MG63 (cell line): Measurements from ENCODE around the gene DMXL2. TPM values are rescaled to one million over a fixed set of nuclear protein-coding genes. Genes with fewer than 3 reads are reported as not detected.
"Not testable (repeated sequence)": the region's sequence is repeated elsewhere in the genome, so short reads cannot be mapped to it uniquely, and the experiment has no call there.

Experiments
- DNase-seq: peaks from one replicate; pipeline ENCODE4 v3.0.0-alpha.2; 2020
- H3K27me3 ChIP-seq: fragments of 250-450 bp; sonication (Bioruptor Pico); 2 replicates; pipeline ENCODE4 v1.5.1; 2020; ENCODE audit warnings: mild to moderate bottlenecking, moderate library complexity
- H3K36me3 ChIP-seq: fragments of 250-450 bp; sonication (Bioruptor Pico); 2 replicates; pipeline ENCODE4 v1.5.1; 2020; ENCODE audit warnings: mild to moderate bottlenecking, moderate library complexity
- H3K4me3 ChIP-seq: fragments of 250-450 bp; sonication (Bioruptor Pico); 2 replicates; pipeline ENCODE4 v1.5.1; 2020; ENCODE audit warnings: mild to moderate bottlenecking, moderate library complexity
- H3K9me3 ChIP-seq: fragments of 250-450 bp; sonication (Bioruptor Pico); 2 replicates; pipeline ENCODE4 v1.5.1; 2020; ENCODE audit warnings: mild to moderate bottlenecking, moderate library complexity
- total RNA-seq: library from RNA; depleted of rRNA; stranded (reverse); fragments of >200 nt; shearing (Covaris generic); gene quantifications from 2 replicates; pipeline ENCODE4 v1.2.3, GENCODE V29; 2014; ENCODE audit warnings: low replicate concordance; rRNA removed

DMXL2 gene, protein sequence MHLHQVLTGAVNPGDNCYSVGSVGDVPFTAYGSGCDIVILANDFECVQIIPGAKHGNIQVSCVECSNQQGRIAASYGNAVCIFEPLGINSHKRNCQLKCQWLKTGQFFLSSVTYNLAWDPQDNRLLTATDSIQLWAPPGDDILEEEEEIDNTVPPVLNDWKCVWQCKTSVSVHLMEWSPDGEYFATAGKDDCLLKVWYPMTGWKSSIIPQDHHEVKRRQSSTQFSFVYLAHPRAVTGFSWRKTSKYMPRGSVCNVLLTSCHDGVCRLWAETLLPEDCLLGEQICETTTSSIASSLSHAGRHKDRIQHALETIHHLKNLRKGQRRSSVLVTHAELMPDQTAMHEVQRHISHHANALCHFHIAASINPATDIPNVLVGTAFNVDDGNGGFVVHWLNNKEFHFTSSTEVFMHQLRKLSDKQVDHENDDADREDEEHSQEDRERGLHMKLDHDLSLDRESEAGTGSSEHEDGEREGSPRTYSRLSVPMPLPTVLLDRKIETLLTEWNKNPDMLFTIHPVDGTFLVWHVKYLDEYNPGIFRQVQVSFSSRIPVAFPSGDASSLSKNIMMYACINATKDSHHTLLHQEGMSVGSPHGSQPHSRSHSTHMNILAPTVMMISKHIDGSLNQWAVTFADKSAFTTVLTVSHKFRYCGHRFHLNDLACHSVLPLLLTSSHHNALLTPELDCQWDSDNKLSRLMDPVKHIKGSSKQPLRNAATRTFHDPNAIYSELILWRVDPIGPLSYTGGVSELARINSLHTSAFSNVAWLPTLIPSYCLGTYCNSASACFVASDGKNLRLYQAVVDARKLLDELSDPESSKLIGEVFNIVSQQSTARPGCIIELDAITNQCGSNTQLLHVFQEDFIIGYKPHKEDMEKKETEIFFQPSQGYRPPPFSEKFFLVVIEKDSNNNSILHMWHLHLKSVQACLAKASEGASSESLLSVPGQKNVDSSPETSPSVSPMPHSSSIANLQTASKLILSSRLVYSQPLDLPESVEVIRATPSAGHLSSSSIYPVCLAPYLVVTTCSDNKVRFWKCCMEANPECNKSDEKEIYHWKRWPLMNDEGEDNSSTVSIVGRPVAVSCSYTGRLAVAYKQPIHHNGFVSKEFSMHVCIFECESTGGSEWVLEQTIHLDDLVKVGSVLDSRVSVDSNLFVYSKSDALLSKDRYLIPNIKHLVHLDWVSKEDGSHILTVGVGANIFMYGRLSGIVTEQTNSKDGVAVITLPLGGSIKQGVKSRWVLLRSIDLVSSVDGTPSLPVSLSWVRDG (N-terminal part only)
- total RNA-seq, result 6.6 and 16.2 TPM in 2 replicates

DNA sequence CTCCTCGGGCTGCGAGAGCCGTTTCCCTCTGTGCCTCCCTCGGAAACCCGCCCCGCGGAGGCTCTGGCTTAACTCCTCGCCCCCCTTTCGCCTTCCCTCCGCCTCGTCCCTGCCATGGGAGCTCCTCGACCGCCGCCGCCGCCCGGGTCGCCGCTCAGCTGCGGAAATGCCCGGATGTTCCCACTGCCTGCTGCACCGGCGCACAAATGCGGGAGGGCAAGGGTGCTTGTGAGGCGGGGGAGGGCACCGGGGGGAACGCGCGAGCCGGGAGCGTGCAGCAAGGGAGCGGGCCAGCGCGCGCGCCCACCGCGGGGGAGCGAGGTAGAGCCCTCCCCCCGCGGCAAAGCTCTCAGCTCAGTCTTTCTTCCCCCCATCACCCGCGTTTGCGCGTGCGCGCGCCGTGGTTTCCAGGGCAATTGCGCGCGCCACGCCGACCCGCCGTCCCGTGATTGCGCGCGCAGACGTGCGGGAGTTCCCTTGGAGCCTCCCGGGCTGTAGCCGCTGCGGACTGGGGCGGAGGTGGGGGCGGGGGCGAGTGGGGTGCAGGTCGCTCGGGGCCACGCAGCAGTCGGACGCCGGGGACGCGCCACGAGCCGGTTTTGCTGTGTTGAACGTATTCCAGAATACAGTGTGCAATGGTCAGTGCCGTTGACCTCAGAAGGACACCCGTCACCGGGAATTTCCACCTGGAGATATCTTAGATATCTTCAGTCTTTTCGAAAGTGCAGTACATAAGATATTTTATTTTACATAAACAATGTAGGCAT is at the start of gene DMXL2:
Gene DMXL2 (minus strand): TSS at position 168 of the 767 bp plus-strand sequence. CDS start 226 bp downstream, outside the sequence.
- peak within 1 kb of the TSS; percentile 93 for H3K4me3 ChIP-seq
- H3K9me3 ChIP-seq, result no peaks in the 10 kb centered on the region
- H3K27me3 ChIP-seq, result no peaks in the 10 kb centered on the region
- DNase-seq, result peak; percentile 87
- no peaks in the 10 kb centered on the region for H3K36me3 ChIP-seq

DNA sequence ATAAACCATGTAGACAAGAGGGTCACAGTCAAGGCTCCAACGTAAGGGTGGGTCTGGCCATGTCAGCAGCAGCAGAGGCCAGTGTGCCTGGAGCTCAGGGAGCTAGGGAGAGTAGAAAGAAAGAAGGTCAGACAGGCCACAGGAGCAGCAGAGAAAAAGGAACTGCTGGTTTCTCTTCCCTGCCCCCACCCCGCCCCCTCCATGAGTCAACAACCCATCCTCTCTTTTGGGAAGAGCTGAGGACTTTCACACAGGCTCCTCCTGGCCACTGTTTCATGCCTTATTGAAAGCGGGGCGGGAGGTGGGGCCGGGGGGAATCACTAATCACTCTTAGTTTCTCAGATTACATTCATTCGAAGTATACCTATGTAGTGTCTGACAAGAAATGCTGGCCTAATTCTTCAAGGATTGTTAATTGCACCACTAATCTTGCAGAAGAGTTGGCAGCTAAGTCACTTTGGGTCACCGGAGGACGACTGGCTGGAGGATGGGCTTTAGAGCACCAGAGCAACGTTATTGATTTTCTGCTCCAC is 49.6 kb upstream of the DMXL2 start:
- DNase-seq, result no peak
- Histone ChIP-seq H3K27me3 (peaks cover 12% of the 10 kb centered on the region), H3K36me3 (no peaks in the 10 kb centered on the region), H3K4me3 (no peak overlapping the region), H3K9me3 (no peaks in the 10 kb centered on the region)

DNA sequence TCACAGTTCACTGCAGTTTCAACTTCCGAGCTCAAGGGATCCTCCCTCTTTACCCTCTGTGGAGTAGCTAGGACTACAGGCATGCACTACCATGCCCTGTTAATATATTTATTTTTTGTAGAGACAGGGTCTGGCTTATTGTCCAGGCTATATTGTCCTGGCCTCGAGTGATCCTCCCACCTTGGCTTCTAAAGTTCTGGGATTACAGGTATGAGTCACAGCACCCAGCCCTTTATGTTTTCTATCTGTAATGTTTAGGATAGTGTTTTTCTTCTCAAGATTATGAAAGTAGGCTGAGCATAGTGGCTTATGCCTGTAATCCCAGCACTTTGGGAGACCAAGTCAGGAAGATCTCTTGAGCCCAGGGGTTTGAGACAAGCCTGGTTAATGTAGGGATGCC is 46.8 kb upstream of the DMXL2 start:
- Histone ChIP-seq H3K9me3 (no peaks in the 10 kb centered on the region), H3K36me3 (no peaks in the 10 kb centered on the region), H3K4me3 (no peak overlapping the region), H3K27me3 (peaks cover 26% of the 10 kb centered on the region)
- DNase-seq, result no peak

DNA sequence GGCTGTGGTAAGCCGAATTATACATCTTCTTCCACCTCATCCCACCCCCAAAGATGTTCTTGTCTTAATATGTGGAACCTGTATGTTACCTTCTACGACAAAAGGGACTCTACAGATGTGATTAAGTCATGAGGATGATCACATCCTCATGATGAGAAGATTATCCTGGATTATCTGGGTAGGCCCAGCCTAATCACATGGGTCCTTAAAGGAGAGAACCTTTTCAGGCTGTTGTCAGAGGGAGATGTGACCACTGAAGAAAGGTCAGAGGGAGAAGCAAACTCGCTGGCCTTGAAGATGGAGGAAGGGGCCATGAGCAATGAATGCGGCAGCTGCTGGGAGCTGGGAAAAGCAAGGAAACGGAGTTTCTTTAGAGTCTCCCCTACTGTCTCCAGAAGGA is 45.9 kb upstream of the DMXL2 start:
- Histone ChIP-seq H3K27me3 (peaks cover 26% of the 10 kb centered on the region), H3K36me3 (no peaks in the 10 kb centered on the region), H3K9me3 (no peaks in the 10 kb centered on the region), H3K4me3 (no peak overlapping the region)
- no peak for DNase-seq

DNA sequence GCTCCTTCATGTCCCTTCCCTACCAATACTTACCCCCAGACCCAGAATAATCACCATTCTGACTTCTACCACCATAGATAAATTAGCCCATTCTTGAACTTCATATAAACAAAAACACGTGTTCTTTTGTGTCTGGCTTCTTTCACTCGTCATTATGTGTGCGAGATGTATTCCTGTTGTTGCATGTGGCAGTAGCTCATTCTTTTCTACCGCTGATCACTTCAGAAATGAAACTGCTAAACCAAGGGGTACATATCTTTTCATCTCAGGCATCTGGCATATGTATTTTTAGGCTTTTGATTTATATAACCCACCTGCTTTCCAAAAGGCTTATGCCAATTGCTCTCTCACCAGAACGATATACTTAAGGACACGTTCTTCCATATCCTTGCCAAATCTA is 44.9 kb upstream of the DMXL2 start:
- no peaks in the 10 kb centered on the region for H3K36me3 ChIP-seq
- peaks cover 26% of the 10 kb centered on the region for H3K27me3 ChIP-seq
- DNase-seq, result no peak
- no peaks in the 10 kb centered on the region for H3K9me3 ChIP-seq
- H3K4me3 ChIP-seq, result no peak overlapping the region

DNA sequence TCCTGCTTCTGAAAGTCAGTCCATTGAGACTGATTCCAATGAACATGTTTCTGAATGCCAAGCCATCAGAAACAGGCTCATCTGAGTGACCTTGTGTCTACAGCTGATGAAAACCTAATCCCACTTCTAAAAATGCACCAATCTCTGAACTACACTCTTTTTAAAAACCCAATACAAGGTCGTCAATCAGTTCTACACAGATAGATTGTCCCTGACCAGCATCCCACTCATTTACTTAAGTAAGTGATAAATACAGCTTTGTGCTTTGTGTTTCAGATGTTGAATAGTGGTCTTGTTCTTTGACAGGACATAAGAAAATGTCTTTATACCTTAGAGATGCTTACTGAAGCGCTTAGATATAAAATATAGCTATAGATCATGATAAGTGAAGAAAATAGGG is 38.5 kb upstream of the DMXL2 start:
- Histone ChIP-seq H3K9me3 (no peaks in the 10 kb centered on the region), H3K4me3 (no peak overlapping the region), H3K36me3 (no peaks in the 10 kb centered on the region), H3K27me3 (peaks cover 8% of the 10 kb centered on the region)
- no peak for DNase-seq

DNA sequence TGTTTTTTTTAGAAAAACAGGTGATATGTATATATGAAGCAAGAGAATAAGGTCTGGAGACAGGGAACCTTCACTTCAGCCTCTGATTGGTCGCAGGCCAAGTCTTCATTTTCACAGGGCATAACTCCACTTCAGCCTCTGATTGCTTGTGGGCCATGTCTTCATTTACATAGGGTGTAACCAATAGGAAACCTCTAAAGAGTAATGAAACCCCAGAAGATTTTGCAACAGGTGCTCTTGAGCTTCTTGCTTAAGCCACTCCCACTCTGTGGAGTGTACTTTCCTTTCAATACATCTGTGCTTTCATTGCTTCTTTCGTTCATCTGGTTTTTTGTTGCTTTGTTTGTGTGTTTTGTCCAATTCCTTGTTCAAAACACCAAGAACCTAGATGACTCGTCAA is 36.1 kb upstream of the DMXL2 start:
- H3K27me3 ChIP-seq, result no peaks in the 10 kb centered on the region
- DNase-seq, result no peak
- no peaks in the 10 kb centered on the region for H3K9me3 ChIP-seq
- H3K36me3 ChIP-seq, result no peaks in the 10 kb centered on the region
- H3K4me3 ChIP-seq, result no peak overlapping the region

DNA sequence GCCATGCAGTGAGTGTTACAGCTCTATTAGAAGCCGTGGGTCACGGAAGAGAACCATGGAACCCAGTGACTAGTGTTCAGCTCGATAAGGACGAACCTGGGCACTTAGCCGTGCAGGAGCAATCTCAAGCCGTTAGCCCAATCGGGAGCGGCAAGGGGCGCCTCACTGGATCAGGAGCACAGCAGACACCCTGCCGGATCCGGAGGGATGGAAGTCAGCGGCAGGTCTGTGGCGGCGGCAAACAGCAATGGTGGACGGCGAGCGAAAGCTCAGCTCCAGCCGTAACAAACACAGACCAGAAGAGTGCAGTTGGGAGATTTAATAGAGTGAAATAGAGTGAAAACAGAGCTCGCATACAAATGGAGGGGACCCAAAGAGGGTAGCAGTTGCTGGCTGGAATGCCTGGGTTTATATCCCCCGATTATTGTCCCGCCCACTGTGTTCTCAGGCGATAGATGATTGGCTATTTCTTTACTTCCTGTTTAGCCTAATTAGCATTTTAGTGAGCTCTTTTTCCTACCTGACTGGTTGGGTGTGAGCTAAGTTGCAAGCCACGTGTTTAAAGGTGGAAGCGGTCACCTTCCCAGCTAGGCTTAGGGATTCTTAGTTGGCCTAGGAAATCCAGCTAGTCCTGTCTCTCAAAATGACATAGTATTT is 33.0 kb upstream of the DMXL2 start:
- not testable (repeated sequence) for H3K9me3 ChIP-seq, H3K4me3 ChIP-seq, H3K27me3 ChIP-seq, DNase-seq, H3K36me3 ChIP-seq

DNA sequence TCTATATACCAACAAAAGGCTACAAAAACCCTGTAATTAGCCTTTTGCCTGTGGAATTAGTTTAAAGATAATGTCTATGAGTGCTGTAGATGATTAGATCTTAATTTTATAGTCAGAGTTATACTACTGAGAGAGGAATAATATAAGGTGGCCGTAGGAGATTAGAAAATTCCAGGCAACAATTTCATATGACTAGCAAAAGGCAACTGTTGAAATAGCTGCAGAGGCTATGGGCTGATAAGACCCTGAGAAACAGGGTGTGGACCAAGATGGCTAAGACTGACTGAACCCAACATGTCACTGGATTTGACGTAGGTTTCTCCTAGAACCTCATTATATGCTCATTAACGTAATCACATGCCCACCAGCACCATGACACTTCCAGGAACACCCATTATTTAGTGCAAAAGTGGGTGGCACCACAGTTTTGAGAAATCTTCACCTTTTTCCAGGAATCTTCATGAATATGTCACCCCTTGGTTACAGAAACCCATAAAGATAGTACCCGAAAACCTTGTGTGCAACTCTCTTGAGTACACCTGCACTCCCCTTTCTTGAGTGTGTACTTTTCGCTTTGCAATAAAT is 29.6 kb upstream of the DMXL2 start:
- Histone ChIP-seq H3K36me3 (no peaks in the 10 kb centered on the region), H3K9me3 (no peaks in the 10 kb centered on the region), H3K27me3 (no peaks in the 10 kb centered on the region; the same call in 1 of the 2 replicates), H3K4me3 (no peak overlapping the region)
- no peak for DNase-seq

DNA sequence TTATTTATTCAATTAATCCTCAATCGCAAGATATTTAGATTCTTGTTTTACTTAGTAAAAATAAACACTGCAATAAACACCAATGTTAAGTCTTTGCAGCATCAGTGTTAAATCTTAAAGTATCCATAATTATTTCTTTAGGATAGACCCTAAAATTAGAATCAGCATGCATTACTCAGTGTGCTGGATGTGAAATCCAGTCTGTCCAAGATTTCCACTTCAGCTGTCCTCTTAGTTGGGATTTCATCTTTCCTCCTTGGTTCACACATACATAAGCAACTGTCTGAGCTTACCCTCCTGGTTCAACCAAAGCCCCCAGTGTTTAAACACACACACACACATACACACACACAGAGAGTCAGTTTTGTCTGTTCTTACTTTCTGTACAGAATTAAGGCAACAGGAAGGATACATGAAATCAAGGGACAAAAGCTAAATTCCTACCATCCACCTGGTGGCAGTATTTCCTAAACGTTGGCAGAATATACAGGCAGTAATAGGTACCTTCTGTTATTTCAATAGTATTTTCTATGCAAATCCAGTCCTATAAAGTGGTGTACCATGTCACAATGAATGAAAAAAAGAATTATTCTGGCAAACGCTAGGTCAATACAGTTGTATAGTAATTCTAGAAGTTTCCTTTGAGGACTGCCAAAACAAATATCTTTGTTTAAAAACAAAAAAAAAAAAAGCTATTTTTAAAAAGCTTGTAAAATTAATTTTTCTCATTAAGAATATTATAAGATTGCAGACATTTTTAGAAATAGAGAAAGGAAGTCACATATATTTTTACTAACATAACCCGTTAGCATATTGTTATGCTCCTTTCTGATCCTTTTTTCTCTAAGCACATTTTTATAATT is 27.3 kb upstream of the DMXL2 start:
- Histone ChIP-seq H3K36me3 (no peaks in the 10 kb centered on the region), H3K4me3 (no peak overlapping the region), H3K9me3 (no peaks in the 10 kb centered on the region), H3K27me3 (no peaks in the 10 kb centered on the region; the same call in 1 of the 2 replicates)
- DNase-seq, result no peak

DNA sequence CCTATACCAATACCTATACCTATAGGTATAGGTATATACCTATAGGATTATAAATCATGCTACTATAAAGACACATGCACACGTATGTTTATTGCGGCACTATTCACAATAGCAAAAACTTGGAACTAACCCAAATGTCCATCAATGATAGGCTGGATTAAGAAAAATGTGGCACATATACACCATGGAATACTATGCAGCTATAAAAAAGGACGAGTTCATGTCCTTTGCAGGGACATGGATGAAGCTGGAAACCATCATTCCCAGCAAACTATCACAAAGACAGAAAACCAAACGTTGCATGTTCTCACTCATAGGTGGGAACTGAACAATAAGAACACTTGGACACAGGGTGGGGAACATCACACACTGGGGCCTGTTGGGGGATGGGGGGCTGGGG is 26.1 kb upstream of the DMXL2 start:
- DNase-seq, H3K4me3 ChIP-seq, H3K27me3 ChIP-seq, H3K36me3 ChIP-seq, H3K9me3 ChIP-seq: not testable (repeated sequence)

DNA sequence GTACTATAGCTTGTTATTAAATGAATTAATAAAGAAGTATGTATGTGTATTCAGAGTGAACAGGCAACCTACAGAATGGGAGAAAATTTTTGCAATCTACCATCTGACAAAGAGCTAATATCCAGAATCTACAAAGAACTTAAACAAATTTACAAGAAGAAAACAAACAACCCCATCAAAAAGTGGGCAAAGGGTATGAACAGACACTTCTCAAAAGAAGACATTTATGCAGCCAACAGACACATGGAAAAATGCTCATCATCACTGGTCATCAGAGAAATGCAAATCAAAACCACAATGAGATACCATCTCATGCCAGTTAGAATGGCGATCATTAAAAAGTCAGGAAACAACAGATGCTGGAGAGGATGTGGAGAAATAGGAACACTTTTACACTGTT is 25.5 kb upstream of the DMXL2 start:
- H3K27me3 ChIP-seq, DNase-seq, H3K9me3 ChIP-seq, H3K4me3 ChIP-seq, H3K36me3 ChIP-seq: not testable (repeated sequence)

DNA sequence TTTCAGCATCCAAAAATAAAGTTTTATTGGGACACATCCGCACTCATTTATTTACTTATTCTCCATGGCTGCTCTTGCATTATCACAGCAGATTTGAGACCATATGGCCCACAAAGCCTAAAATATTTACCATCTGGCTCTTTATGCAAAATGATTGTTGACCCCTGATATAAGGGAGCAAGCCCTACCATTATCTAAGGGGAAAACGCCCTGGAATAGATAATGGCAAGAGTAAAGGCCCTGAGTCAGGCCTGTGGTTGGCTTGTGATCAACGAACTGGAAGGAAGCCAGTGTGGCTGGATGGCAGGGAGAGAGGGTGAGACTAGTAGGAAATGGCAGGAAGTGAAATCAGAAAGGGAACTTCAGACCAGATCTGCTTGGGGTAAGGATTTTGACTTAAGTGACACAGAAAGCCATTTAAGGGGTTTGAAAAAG is 24.6 kb upstream of the DMXL2 start:
- Histone ChIP-seq H3K4me3 (no peak overlapping the region), H3K9me3 (no peaks in the 10 kb centered on the region), H3K36me3 (no peaks in the 10 kb centered on the region), H3K27me3 (no peaks in the 10 kb centered on the region; the same call in 1 of the 2 replicates)
- DNase-seq, result peak; percentile 77

DNA sequence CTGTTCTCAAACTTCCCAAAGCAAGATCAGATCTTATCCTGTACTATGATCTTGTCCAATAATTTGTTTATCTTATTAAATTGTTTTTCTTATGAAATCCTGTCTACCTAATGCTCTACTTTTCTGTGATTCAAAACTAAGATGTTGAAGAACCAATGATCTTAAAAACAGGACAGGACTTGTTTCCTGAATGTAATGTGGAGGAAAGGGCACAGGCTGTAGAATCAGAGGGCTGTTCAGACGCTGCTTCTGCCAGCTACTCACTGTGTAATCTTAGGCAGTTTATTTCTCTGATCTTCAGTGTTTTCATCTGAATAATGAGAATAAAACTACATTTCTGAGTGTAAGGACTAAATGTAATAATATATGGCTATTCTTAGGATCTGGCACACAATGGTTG is 20.1 kb upstream of the DMXL2 start:
- Histone ChIP-seq H3K36me3 (no peaks in the 10 kb centered on the region), H3K27me3 (no peaks in the 10 kb centered on the region), H3K4me3 (no peak overlapping the region), H3K9me3 (no peaks in the 10 kb centered on the region)
- DNase-seq, result no peak
